Fibroblast of the aortic adventitia (primary cell): ENCODE results near the gene FNIP1. TPM values are rescaled to one million over a fixed set of nuclear protein-coding genes. Genes with fewer than 3 reads are reported as not detected.
A peak's percentile ranks its signal among the peaks of the same experiment; 100 is the strongest.
"Not testable (repeated sequence)": the region's sequence is repeated elsewhere in the genome, so short reads cannot be mapped to it uniquely, and the experiment has no call there.

Experiments
- DNase-seq: peaks from one replicate; pipeline ENCODE4 v3.0.0-alpha.2; 2010; ENCODE audit warnings: low read depth
- H3K4me3 ChIP-seq: 2 replicates; pipeline ENCODE4 v1.5.1; 2011; ENCODE audit warnings: low read depth, mild to moderate bottlenecking, control low read depth, low read length, moderate library complexity
- total RNA-seq: library from RNA; depleted of rRNA; stranded (reverse); fragments of >200 nt; gene quantifications from 2 replicates; pipeline ENCODE4 v1.2.3, GENCODE V29; 2012; ENCODE audit warnings: low replicate concordance
- TF ChIP-seq, protein P1 (sequence below): IDR thresholded peaks from 2 replicates; pipeline ENCODE4 v1.5.1; 2011; ENCODE audit warnings: mild to moderate bottlenecking, low read length, control low read depth, inconsistent platforms; ENCODE audit not compliant: insufficient read depth

FNIP1 gene
- total RNA-seq, 1 donor = 99.9 TPM

DNA sequence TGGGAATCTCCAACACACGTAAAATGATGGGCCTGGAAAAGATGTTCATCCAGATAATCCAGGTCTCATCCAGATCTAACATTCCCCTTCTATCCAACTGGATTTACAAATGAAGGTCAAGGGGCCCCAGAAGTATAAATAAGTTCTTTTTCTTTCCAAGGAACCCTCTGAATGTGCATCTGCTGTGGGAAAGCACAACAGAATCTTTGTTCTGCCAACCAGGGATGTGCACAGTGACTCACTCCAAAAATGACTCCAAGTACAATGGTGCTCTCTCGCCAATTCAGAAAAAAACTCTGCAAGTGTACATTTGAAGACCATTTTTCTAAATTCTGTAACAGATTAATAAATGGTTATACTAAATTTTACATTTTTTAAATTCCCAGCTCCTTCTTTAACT is 174.2 kb downstream of the FNIP1 start:
- no peak overlapping the region for H3K4me3 ChIP-seq
- DNase-seq = peak; percentile 66

DNA sequence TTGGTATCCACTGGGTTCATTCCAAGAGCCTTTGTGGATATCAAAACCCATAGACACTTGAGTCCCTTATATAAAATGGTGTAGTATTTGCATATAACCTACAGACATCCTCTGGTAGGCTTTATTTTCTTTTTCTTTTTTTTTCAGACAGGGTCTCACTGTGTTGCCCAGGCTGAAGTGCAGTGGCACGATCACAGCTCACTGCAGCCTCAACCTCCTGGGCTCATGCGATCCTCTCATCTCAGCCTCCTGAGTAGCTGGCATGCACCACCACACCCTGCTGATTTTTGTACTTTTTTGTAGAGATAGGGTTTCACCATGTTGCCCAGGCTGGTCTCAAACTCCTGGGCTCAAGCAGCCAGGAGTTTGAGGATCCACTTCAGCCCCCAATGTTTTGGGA is 175.7 kb downstream of the FNIP1 start:
- not testable (repeated sequence) for H3K4me3 ChIP-seq

More for the DNA sequence above, 174.2 kb downstream of the FNIP1 start:
- TF ChIP-seq, protein P1, sequence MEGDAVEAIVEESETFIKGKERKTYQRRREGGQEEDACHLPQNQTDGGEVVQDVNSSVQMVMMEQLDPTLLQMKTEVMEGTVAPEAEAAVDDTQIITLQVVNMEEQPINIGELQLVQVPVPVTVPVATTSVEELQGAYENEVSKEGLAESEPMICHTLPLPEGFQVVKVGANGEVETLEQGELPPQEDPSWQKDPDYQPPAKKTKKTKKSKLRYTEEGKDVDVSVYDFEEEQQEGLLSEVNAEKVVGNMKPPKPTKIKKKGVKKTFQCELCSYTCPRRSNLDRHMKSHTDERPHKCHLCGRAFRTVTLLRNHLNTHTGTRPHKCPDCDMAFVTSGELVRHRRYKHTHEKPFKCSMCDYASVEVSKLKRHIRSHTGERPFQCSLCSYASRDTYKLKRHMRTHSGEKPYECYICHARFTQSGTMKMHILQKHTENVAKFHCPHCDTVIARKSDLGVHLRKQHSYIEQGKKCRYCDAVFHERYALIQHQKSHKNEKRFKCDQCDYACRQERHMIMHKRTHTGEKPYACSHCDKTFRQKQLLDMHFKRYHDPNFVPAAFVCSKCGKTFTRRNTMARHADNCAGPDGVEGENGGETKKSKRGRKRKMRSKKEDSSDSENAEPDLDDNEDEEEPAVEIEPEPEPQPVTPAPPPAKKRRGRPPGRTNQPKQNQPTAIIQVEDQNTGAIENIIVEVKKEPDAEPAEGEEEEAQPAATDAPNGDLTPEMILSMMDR = no peak

DNA sequence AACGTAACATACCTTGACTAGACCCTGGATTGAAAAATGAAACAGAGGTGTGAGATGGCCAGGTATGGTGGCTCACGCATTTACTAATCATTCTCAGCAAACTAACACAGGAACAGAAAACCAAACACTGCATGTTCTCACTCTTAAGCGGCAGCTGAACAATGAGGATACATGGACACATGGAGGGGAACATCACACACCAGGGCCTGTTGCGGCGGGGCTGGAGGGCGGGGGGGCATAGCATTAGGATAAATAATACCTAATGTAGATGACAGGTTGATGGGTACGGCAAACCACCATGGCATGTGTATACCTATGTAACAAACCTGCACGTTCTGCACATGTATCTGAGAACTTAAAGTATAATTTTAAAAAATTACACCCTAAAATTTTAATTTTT is 177.7 kb downstream of the FNIP1 start:
- H3K4me3 ChIP-seq = no peak overlapping the region
- DNase-seq = no peak
- TF ChIP-seq, protein P1 = no peak

More for the DNA sequence above, 175.7 kb downstream of the FNIP1 start:
- not testable (repeated sequence) for DNase-seq

DNA sequence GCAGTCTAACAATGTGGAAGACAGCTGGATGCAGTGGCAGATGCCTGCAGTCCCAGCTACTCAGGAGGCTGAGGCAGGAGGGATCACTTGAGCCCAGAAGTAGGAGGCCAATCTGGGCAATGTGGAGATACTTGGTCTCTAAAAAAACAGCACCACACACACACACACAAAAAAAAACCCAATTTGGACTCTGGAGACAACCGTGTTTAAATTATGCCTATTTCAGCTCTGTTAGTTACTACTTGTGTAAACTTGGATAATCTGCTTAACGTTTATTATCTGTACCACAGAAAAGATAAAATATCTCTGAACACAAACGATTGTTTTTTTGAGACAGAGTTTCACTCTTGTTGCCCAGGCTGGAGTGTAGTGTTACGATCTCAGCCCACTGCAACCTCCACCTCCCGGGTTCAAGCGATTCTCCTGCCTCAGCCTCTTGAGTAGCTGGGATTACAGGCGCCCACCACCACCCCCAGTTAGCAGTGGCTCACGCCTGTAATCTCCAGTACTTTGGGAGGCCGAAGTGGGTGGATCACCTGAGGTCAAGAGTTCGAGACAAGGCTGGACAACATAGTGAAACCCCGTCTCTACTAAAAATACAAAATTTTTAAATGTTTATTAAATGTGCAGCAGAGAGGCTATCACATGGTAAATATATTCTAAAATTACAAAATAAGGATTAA is 179.5 kb downstream of the FNIP1 start:
- TF ChIP-seq, protein P1 = no peak
- H3K4me3 ChIP-seq = no peak overlapping the region
- DNase-seq = no peak

DNA sequence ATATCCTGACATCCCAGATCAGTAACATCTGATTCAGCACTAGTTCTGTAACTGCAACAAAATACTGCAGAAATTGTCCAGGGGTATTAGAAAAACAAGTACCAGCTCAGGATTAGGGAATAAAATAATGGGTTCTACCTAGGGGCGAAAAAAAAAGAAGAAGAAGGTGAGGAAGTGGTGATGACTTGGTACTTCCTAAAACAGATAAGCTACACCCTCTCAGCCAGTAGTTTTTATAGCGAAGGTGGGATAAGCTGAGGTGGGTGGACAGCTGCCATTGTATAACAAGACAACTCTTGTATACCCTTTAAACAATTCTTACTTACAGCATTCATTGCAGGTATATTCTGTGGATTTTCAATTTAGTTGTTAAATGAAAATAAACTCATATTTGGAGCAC is 180.9 kb downstream of the FNIP1 start:
- DNase-seq = no peak
- TF ChIP-seq, protein P1 = no peak
- no peak overlapping the region for H3K4me3 ChIP-seq

DNA sequence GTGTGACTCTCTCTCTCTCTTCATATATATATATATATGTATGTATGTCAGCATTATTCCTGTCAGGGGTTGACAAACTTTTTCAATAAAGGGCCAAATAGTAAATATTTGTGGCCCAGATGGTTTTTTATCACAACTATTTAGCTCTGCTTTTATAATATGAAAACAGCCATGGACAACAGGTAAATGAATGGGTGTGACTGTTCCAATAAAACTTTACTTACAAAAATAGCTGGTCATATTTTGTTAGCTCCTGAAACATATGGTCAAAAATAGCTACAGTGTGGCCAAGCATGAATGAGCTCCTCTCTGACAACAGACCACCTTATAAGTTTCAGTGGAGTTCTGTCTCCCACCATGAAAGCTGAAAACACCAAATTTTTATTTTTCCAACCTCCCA is 183.4 kb downstream of the FNIP1 start:
- no peak overlapping the region for H3K4me3 ChIP-seq
- DNase-seq = no peak
- TF ChIP-seq, protein P1 = no peak

DNA sequence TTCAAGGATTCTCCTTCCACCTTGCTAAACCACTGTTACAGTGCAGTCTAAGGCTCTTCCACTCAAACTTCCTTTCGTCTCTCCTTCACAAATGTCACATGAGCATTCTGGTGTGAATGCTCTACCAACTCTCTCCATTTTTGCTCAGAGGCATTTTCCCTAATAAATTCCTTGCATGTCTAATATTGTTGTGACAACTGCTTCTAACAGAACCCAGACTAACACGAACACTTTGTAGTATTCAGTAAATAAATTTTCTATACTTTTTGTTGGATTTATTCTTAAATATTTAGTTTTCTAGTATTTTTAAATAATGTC is 185.8 kb downstream of the FNIP1 start:
- TF ChIP-seq, protein P1 = no peak

More for the DNA sequence above, 185.8 kb downstream of the FNIP1 start:
- no peak for DNase-seq
- no peak overlapping the region for H3K4me3 ChIP-seq
